ENCODE data around the gene DPH2. TPM values are rescaled to one million over a fixed set of nuclear protein-coding genes. Genes with fewer than 3 reads are reported as not detected.

Gene DPH2
- total RNA-seq, 2 donors from 2014 or later: 14.1 to 20.9 TPM

DNA sequence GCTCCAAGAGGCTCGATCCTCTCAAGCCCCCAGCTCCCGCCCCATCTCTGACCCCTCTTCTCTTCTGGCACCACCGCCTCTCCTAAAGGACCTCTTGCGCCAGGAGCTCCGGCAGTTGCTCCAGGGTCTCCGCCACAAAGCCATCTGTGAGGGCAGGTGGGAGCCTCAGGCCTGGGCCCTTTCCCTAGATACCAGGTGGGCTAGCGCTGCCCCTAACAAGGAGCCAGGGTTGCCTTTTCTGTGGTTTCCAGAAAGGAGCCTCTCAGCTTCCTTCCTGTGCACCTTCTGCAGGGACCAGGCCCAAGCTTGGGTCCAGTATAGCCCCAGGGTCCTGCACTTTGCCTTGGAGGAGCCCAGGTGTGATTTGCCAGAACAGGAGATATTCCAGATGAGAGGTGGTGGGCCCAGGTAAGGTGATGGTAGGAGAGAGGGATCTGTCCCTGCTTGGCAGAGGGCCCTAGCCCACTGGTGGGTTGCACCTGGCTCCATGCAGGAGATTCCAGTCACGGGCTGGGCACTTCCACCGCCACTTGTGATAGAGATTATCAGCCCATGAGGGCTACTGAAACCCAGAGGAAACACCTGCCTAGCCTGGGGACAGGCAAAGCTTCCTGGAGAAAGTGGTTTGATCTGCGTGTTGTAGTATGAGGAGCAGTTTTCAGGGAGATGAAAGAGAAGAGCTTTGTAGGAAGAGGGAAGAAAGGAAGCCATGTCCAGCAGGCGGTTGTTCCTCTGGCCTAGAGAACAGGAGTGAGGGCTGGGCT lies 22.6 kb downstream of the DPH2 start:
- DNase-seq: no peak
- intact Hi-C loops (cut with DNase I): no loop called here

DNA sequence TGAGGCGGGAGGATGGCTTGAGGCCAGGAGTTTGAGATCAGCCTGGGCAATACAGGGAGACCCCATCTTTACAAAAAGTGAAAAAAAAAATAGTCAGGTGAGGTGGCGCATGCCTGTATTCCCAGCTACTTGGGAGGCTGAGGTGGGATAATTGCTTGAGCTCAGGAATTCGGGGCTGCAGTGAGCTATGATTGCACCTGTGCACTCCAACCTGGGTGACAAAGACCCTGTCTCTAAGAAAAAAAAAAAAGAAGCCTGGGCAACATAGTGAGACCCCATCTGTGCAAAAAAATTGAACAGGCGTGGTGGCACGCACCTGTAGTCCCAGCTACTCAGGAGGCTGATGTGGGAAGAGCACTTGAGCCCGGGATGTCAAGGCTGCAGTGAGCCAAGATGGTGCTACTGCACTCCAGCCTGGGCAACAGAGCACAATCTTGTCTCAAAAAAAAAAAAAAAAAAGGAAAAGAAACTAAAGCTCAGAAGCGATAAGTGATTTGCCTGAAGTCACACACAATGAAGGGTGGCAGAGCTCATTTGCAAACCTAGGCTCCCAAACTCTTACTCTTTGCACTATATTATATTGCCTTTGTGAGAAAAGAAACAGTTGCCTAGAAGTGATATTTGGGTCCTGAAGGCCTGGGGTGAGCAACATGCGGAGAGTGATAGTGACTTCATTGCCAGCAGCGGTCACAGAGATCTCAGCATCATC lies 23.6 kb downstream of the DPH2 start:
- intact Hi-C loops (cut with DNase I): no loop called here
- DNase-seq: no peak
- ATAC-seq: no peak

More for the DNA sequence above, 22.6 kb downstream of the DPH2 start:
- no peak for ATAC-seq

DNA sequence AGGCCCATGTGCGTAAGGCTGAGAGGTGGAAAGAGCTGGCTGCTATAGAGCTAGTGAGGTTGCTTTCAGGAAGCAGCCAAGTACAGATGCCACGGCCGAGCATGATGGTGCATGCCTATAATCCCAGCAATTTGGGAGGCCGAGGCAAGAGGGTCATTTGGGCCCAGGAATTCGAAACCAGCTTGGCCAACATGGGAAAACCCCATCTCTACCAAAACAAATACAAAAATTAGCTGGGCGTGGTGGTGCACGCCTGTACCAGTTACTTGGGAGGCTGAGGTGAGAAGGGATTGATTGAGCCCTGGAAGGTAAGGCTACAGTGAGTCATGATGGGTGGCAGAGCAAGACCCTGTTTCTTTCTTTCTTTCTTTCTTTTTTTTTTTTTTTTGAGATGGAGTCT lies 24.3 kb downstream of the DPH2 start:
- ATAC-seq (no peak), DNase-seq (no peak)
- intact Hi-C loops (cut with DNase I): no loop called here

- ATAC-seq (no peak), DNase-seq (no peak)
- intact Hi-C loops (cut with DNase I): no loop called here
Observed at GRCh38 chr1:43994794-43995790, 25.3 kb downstream of the DPH2 start.

DNA sequence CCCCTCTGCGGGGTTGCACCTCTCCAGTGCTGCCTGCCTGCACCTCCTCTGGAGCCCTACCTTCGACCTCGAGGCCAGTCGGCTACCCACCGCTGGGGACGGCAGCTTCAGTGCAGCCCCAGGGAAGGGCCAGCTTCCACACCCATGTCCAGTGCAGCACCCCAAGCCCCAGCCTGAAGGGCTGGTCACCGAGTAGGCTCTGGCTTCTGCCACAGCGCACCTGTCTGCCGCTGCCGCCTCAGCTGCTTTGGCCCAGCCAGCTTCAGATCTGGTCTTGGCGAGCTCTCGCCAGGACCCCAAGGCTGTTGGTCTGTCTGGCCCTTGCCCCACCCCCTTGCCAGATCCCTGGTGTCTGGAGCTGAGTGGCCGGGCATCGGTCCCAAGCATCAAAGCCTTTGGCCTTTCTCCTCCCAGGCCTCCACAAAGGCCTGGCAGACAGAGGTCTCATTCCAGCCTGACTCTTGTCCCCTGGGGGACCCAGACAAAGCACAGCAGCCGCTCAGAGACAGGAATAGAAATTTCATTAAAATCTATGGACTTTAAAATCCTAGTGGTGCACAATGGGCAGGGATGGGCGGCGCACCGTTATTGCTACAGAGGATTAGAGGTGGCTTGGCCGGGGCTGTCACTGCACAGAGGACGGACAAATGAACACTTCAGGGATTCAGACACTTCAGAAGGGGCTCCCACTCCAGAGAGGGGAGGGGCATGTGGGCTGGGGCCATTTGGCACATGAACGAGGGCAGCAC lies 26.3 kb downstream of the DPH2 start:
- ATAC-seq: no peak
- intact Hi-C loops (cut with DNase I): no loop called here
- no peak for DNase-seq

GRCh38 chr1:43996733-43997115 lies 26.9 kb downstream of the DPH2 start:
- intact Hi-C loops (cut with DNase I): no loop called here
- ATAC-seq (no peak), DNase-seq (no peak)

DNA sequence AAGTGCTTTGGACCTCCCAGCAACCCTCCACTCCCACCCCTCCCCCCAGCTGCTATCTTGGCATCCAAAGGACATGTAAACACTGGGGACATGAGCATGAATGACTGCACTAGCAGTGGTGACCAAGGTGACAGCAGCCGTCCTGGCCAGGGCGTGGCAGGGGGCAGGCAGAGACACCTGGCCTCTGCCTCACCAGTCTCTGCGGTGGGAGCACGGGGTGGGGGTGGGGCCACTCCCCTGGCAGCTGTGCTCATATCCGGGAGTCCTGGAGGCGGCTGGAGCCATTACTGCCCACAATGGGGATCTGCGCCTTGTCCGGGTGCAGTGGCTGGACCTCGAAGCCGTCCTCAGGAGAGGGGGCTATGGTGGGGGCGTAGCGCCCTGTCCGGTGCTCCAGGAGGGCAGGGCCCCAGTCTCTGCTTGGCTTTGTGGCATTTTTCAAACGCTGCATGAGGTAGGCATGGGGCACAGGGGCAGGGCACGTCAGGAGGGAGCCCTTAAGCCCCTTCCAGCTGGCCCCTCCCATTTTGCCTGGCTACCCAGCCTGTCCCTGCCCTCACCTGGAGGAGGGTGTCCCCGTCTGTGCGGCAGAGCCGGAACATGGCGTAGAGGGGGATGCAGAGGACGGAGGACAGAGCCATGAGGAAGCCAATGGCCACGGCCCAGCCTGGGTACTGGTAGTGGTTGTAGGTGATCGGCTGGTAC lies 27.6 kb downstream of the DPH2 start:
- ATAC-seq: no peak
- no peak for DNase-seq
- intact Hi-C loops (cut with DNase I): no loop called here

DNA sequence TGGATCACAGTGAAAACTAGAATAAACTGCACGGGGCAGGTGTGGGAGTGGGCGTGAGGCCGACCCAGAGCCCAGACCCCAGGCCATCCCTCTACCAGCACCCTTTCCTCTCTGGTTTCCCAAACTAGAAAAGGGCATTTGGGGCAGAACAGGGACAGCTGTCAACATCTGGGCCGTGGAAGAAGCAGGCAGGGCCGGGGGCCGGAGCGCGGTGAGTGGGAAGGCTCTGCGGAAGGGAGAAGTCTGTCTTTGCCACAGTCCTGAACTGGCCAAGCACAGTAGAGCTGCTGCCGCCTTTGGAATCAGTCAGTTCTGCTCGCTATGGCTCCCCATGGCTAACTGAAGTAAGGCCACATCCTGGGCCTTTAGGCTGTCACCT lies 28.2 kb downstream of the DPH2 start:
- no peak for ATAC-seq

DNA sequence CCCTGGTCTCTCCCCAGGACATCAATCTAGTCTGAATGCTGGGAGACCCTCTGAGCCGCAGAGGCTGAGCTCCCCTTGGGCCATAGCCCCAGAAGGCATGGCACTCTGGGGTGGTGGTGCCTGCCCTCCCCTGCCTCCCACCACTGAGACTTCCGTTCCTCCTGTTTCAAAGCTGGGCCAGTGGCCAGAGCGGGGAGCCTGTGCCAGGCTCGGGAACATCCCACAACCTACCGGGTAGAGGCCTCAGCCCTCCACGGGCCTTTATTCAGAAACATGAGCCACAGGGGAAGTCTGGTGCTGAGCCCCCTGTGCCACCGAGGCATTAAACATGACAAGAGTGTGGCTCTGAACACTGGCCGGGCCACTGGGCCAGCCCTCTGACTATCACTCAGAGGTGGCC lies 29.6 kb downstream of the DPH2 start:
- peak in 1 of 2 donors; percentile 21 for ATAC-seq
- no peak for DNase-seq
- intact Hi-C loops (cut with DNase I): no loop called here

More for the DNA sequence above, 28.2 kb downstream of the DPH2 start:
- intact Hi-C loops (cut with DNase I): no loop called here
- DNase-seq: no peak

- DNase-seq: no peak
- intact Hi-C loops (cut with DNase I): loop anchor here in 1 of 2 donors (5.0 to 10.0 kb wide), 2 partner anchors 37 to 595 kb away; no protein-coding TSS in a partner anchor
- no peak for ATAC-seq
Observed at GRCh38 chr1:44000122-44000665, 30.4 kb downstream of the DPH2 start.

DNA sequence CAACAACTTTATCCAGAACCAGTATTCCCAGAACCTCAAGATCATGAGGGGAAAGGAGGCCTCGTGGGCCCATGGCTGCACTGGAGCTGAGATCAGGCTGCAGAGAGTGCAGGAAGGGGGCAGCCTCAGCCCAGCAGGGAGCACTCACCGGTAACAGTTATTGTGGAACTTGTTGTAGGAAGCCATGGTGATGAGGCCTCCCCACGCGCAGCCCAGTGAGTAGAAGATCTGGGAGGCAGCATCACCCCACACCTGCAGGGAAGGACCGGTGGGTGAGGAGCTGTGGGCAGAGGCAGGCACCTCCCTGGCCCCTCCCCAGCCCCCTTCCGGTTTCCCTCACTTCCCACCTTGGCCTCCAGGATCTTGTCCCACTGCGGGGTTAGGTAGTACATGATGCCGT lies 32.4 kb downstream of the DPH2 start:
- DNase-seq: no peak
- ATAC-seq: no peak
- intact Hi-C loops (cut with DNase I): loop anchor here in 1 of 2 donors (5.0 to 10.0 kb wide), 2 partner anchors 35 to 593 kb away; no protein-coding TSS in a partner anchor

DNA sequence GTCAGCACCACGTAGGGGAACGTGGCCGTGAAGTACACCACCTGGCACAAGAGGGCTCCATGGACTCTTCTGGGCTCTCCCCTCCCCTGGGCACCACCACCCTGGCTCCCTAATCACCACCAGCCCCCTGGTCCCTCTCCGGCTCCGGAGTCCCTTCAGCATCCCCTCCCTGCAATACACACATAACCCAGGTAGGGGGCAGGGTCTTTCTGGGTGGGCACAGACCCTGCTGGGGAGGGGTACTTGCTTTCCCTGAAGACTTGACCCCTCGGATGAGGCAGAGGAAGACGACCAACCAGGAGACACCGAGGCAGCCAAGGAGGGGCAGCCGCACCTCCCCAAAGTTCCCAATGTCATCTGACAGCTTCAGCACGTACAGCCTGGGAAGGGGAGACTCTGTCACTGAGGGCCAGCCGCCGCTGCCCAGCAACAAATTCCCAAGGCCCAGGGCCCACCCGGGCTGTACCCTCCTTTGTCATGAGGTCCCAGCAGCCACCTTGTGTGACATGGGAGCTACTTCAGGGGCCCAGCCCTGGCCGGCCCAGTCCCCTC lies 32.9 kb downstream of the DPH2 start:
- ATAC-seq: no peak
- DNase-seq: no peak
- intact Hi-C loops (cut with DNase I): loop anchor here in 1 of 2 donors (5.0 to 10.0 kb wide), 2 partner anchors 35 to 592 kb away; no protein-coding TSS in a partner anchor

- no peak for DNase-seq
- ATAC-seq: no peak
- intact Hi-C loops (cut with DNase I): loop anchor here (5.0 to 10.0 kb wide), 3 partner anchors 34 to 587 kb away; no protein-coding TSS in a partner anchor
Observed at GRCh38 chr1:44008259-44008658, 38.4 kb downstream of the DPH2 start.

DNA sequence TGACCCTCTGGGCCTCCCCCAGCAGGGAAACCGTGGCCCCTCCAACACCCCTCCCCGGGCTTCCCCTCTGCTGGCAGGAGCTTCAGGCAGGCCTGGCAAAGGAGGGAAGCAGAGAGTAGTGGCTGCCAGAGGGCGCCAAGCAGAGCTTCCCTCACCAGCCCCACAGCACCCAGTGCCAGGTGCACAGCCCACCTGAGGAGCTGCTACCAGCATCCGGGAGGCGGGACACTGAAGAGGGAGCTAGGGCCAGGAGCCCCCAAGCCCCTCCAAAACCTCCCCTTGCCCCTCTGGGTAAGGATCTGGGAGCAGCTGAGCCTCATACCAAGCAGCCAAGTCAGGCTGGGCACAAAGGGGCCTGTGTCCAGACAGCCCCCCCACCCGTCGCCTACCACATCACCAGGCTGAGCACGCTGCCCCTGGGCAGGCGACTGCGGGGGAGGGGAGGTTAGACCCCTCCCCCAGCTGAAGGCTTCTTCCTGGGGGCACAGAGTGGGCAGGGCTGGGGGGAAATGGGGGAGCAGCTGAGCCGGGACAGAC lies 41.2 kb downstream of the DPH2 start:
- ATAC-seq: no peak
- intact Hi-C loops (cut with DNase I): no loop called here
- no peak for DNase-seq

- ATAC-seq: no peak
- no peak for DNase-seq
- intact Hi-C loops (cut with DNase I): no loop called here
Observed at GRCh38 chr1:44012404-44012803, 42.6 kb downstream of the DPH2 start.

DNA sequence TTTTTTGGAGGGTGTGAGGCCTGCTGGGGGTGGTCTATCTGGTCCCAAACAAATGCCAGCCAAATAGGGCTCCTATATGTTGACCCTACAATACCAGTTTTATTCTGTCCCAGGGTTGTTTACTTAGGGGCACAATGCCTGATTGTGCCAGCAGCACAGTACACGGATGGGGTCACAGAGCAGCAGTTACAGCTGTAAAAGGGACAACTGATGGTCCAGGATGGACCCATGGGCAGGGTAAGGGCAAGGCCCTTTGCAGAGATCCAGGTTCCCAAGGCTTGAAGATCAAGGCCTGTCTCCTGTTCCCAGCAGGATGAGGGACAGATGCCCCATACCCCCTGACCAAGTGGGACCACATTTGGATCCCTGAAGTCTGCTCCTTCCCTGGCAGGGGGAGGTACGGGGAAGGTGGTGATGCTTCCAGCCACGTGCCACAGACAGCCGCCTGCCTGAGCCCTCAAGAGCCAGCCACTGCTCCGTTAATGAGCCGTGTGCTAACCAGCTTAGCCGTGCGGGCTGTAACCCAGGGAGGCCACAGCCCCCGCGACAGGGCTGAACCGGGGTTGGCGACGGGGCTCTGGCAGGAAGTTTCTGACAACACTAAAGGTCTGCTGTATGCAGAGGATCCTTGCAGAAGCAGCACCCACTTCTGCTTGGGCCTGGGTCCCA lies 43.3 kb downstream of the DPH2 start:
- intact Hi-C loops (cut with DNase I): no loop called here
- ATAC-seq (no peak), DNase-seq (no peak)

DNA sequence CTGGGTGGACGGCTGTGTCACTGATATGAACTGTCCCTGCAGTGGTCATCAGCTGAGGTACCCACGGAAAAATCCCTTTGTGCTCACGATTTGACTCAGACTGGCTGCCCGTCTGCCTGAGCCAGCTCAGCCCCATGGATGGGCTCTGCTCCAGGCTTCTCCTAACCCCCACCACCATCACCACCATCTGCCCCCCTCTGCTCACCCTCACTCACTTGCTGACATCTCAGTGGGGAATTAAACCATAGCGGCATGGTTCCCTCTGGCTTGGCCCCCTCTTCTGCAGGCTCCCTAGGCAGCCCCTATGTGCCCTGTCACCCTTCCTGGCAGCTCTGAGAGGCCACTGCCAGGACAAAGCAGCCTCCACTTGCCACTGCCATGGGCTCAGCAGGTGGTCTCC lies 44.1 kb downstream of the DPH2 start:
- DNase-seq: no peak
- ATAC-seq: no peak

More for the DNA sequence above, 44.1 kb downstream of the DPH2 start:
- intact Hi-C loops (cut with DNase I): no loop called here
